ENCODE data around the gene TNC.

DNA sequence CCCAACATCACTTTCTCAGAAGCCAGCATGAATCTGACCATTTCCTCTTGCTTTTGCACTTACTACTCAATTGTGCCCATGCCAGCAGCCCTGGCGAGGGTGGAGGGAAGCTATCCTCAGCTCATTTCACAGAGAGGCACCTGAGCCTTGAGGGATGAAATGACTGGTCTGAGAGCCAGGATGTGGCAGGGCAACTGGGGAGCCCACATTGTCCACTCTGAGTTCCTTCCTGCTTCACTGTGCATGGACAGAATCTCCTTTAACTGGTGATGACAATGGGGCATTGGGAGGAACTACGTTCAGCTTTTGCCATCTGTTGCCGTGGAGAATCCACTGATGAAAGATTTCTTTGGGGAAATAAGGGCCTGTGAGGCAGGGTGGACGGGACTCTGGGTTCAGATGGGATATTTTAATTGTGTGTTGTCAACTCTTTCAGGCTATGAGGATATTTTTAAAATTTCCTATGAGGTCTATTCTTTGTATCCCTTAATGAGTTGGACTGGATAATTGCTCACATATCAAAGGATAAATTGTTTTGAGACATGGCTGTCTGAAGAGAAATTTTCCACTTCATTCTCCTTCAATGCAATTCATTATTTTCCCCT lies 78.3 kb downstream of the TNC start:
- no peak for TF ChIP-seq YY1 (IDR thresholded peaks at IDR 0.05; ENCODE audit: insufficient read depth, insufficient read length)
- no peak for TF ChIP-seq SUZ12 (IDR thresholded peaks at IDR 0.05; ENCODE audit: extremely low read depth, insufficient read depth, insufficient read length)
- no peak for TF ChIP-seq ZNF274 (IDR thresholded peaks at IDR 0.05; ENCODE audit: low read depth, low read length)
